GM12878 (cell line): ENCODE measurements around the gene GOLGA6L22. TPM values are rescaled to one million over a fixed set of nuclear protein-coding genes. Genes with fewer than 3 reads are reported as not detected.
"Not testable (repeated sequence)": the region's sequence is repeated elsewhere in the genome, so short reads cannot be mapped to it uniquely, and the experiment has no call there.

Experiments
- ATAC-seq: fragments of 200-7000 bp; cut with Tn5 transposase; 3 replicates; pipeline ENCODE4 v1.9.1; 2020; ENCODE audit warnings: mild to moderate bottlenecking, moderate library complexity
- BruUV-seq: library from RNA; stranded (reverse); fragments of 400-500 nt; replicated peaks from 2 replicates; lab custom pipeline; 2021; lab: Mats Ljungman, UMichigan
- CTCF ChIA-PET: fragments of 300-600 bp; sonication (Branson Sonifier 250); formaldehyde crosslinking; extraction: SDS; loops from one replicate; lab custom pipeline; 2021; ENCODE audit warnings: inconsistent platforms; lab: Yijun Ruan, JAX
- POLR2A ChIA-PET: fragments of 350-600 bp; formaldehyde crosslinking; extraction: SDS; loops from one replicate; lab custom pipeline; 2021; ENCODE audit warnings: inconsistent platforms; lab: Charles Lee
- RAD21 ChIA-PET: fragments of 300-600 bp; sonication (Branson Sonifier 250); formaldehyde crosslinking; loops from one replicate; lab custom pipeline; 2023; ENCODE audit warnings: antibody characterized with exemption; ENCODE audit not compliant: unreplicated experiment; lab: Charles Lee
- SMC1A ChIA-PET: fragments of 300-600 bp; sonication (Branson Sonifier 250); formaldehyde crosslinking; loops from one replicate; lab custom pipeline; 2023; ENCODE audit not compliant: unreplicated experiment, uncharacterized antibody; lab: Charles Lee
- DNase-seq: peaks from one replicate; pipeline ENCODE4 v3.0.0-alpha.2; 2011; ENCODE audit warnings: low read depth, low spot score
- FAIRE-seq: peaks from 3 replicates; lab custom pipeline; 2011; peaks lifted over from hg19 to GRCh38; lab: Jason Lieb, UNC
- H2AFZ ChIP-seq: 2 replicates; pipeline ENCODE4 v1.6.0; 2011; ENCODE audit warnings: low read depth, low read length, control low read depth; ENCODE audit not compliant: control insufficient read depth
- H3K27ac ChIP-seq: 2 replicates; pipeline ENCODE4 v1.5.1; 2011; ENCODE audit warnings: control low read depth; ENCODE audit not compliant: control insufficient read depth, insufficient read depth
- H3K27me3 ChIP-seq, 2 experiments: replicated peaks in 1 of 2; 2 replicates each; pipeline versions ENCODE4 v1.6.0 to v1.6.1; 2011; ENCODE audit warnings: low read length in 1 of 2; ENCODE audit not compliant: control insufficient read depth in 2 of 2, insufficient read depth in 2 of 2
- H3K36me3 ChIP-seq, 2 experiments: 2 replicates each; pipeline ENCODE4 v1.5.1; 2011; ENCODE audit warnings: low read length in 1 of 2; ENCODE audit not compliant: control insufficient read depth in 2 of 2, insufficient read depth in 2 of 2
- H3K4me1 ChIP-seq: 2 replicates; pipeline ENCODE4 v1.6.1; 2011; ENCODE audit warnings: mild to moderate bottlenecking, low read length, moderate library complexity, mixed read lengths; ENCODE audit not compliant: control insufficient read depth, insufficient read depth
- H3K4me2 ChIP-seq: 2 replicates; pipeline ENCODE4 v1.6.0; 2011; ENCODE audit warnings: control low read depth; ENCODE audit not compliant: control insufficient read depth, insufficient read depth
- H3K4me3 ChIP-seq: fragments of 200-600 bp; sonication (generic); 2 replicates; pipeline ENCODE4 v1.5.1; 2016
- H3K79me2 ChIP-seq: 2 replicates; pipeline ENCODE4 v1.6.0; 2011; ENCODE audit warnings: low read length; ENCODE audit not compliant: control insufficient read depth, insufficient read depth
- H3K9ac ChIP-seq: 2 replicates; pipeline ENCODE4 v1.8.0; 2011; ENCODE audit warnings: low read length, control low read depth, mixed read lengths; ENCODE audit not compliant: control insufficient read depth, insufficient read depth
- H3K9me3 ChIP-seq: replicated peaks from 3 replicates; pipeline ENCODE4 v1.5.1; 2011; ENCODE audit warnings: mild to moderate bottlenecking, low read length; ENCODE audit not compliant: control insufficient read depth, insufficient read depth
- H4K20me1 ChIP-seq: 2 replicates; pipeline ENCODE4 v1.6.0; 2011; ENCODE audit not compliant: control insufficient read depth, insufficient read depth
- WGBS: methylation state at CpG from one replicate; pipeline ENCODE4 v1.1.6; 2016; ENCODE audit warnings: low lambda C conversion rate; ENCODE audit not compliant: insufficient replicate concordance, insufficient coverage; ENCODE audit errors: missing lambda C conversion rate; 5-methylcytosine and 5-hydroxymethylcytosine counted together
- in situ Hi-C: fragments of 300-500 bp; cut with MboI; formaldehyde crosslinking; loops from 9 replicates; pipeline ENCODE4 v1.14.3; 2018; ENCODE audit warnings: mixed read lengths
- intact Hi-C: fragments of 100-400 bp; cut with micrococcal nuclease; formaldehyde crosslinking; loops from one replicate; pipeline ENCODE4 v1.14.2; 2022; ENCODE audit not compliant: unreplicated experiment
- polyA plus RNA-seq, 11 experiments: library from polyadenylated mRNA; depleted of rRNA in 4 of 11; unstranded in 6 of 11; stranded (reverse) in 5 of 11; fragments of >200 nt; fragmentation: Nextera tagmentation in 4 of 11; fragmentation: Illumina TruSeq in 1 of 11; extraction: Ambion mirVana in 4 of 11; extraction: Trizol in 1 of 11; gene quantifications; 1 replicate in 1 of 11; 2 replicates in 10 of 11; pipeline versions ENCODE4 v1.2.1 to v1.2.3, GENCODE V29; 2011 to 2016; ENCODE audit warnings: inconsistent platforms in 2 of 11, missing spikeins in 2 of 11, low read depth in 1 of 11
- total RNA-seq, 4 experiments: library from RNA; depleted of rRNA in 3 of 4; stranded (reverse); fragments of >200 nt in 3 of 4; fragmentation: Illumina TruSeq in 1 of 4; extraction: Trizol in 1 of 4; gene quantifications; 2 replicates each; pipeline versions ENCODE4 v1.2.1 to v1.2.3, GENCODE V29; 2013 to 2021

The GOLGA6L22 gene
- total and polyA plus RNA-seq, 10 of the 15 experiments (the other 5 are each of a cell fraction or from before 2014, with no cell fraction given): not detected

GRCh38 chr15:22498220-22498925 is 39.7 kb downstream of the GOLGA6L22 start:
- intact Hi-C loops, SMC1A ChIA-PET, BruUV-seq: not testable (repeated sequence)

DNA sequence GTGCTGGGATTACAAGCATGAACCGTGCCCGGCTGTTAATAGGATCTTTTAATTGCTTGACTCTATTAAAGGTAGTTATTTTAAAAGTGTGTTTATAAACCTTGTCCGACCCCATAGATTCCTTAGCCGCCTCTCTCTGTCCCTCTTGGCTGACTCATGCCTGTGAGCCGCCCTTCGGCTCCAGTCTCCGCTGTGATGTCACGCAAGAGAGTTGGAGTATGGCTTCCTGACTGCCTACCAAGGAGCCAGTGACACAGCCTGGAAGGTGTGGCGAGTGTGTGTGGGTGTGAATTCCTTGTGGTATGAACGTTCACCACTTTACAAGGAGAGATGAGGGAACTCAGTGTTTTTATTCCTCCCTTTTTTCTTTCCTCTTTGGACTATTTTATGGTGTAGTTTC is 43.6 kb downstream of the GOLGA6L22 start:
- RAD21 ChIA-PET, H3K27ac ChIP-seq, H3K27me3 ChIP-seq, H4K20me1 ChIP-seq, H3K4me1 ChIP-seq, in situ Hi-C loops, intact Hi-C loops, CTCF ChIA-PET, FAIRE-seq, H3K4me3 ChIP-seq, H3K4me2 ChIP-seq, H3K9ac ChIP-seq, BruUV-seq, POLR2A ChIA-PET, DNase-seq, H3K36me3 ChIP-seq, ATAC-seq, H3K79me2 ChIP-seq, SMC1A ChIA-PET, H2AFZ ChIP-seq, H3K9me3 ChIP-seq: not testable (repeated sequence)
- 100% methylated on average over 2 of the region's 10 CpGs for WGBS

More at GRCh38 chr15:22498220-22498925, 39.7 kb downstream of the GOLGA6L22 start:
- no CpG with 5 or more reads among the region's 5 CpGs for WGBS
- RAD21 ChIA-PET, H3K4me1 ChIP-seq, H3K9me3 ChIP-seq, H4K20me1 ChIP-seq, H3K4me2 ChIP-seq, ATAC-seq, H3K27ac ChIP-seq, CTCF ChIA-PET, in situ Hi-C loops, FAIRE-seq, POLR2A ChIA-PET, H3K9ac ChIP-seq, DNase-seq, H3K36me3 ChIP-seq, H3K27me3 ChIP-seq, H3K79me2 ChIP-seq, H3K4me3 ChIP-seq, H2AFZ ChIP-seq: not testable (repeated sequence)

DNA sequence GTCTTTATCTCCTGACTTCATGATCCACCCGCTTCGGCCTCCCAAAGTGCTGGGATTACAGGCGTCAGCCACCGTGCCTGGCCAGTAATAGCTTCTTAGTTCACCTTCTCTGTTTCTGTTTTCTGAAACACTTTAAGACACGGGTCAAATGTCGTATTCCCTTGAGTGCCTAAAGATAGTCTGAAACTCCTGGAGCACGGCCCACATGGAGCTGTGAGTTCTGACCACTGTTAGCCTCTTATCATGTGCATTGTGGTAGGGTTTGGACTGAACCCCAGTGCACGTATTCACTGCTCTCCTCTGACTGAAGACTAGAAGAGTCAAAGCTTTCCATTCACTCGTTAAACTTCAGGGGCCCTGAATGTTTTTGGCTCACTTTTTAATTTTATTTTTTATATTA is 48.3 kb downstream of the GOLGA6L22 start:
- SMC1A ChIA-PET, intact Hi-C loops, H4K20me1 ChIP-seq, RAD21 ChIA-PET, in situ Hi-C loops, H3K9me3 ChIP-seq, FAIRE-seq, H3K27me3 ChIP-seq, ATAC-seq, H2AFZ ChIP-seq, POLR2A ChIA-PET, H3K4me2 ChIP-seq, H3K4me1 ChIP-seq, CTCF ChIA-PET, H3K4me3 ChIP-seq, H3K27ac ChIP-seq, BruUV-seq, DNase-seq, H3K36me3 ChIP-seq, H3K9ac ChIP-seq, H3K79me2 ChIP-seq: not testable (repeated sequence)
- 100% methylated on average over 4 of the region's 9 CpGs for WGBS

DNA sequence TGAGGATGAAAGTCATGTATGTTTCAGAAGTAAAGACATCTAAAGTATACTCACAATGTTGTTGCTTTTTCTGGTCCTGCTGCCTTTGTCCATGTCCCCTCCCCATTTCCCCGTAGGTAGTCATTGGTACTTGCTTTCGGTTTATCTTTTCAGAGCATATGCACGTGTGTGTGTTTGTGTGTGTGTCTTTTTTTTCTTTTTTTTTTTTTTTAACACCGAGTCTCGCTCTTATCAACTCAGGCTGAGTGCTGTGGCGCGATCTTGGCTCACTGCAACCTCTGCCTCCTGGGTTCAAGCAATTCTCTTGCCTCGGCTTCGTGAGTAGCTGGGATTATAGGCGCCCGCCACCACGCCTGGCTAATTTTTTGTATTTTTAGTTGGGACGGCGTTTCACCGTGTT is 57.4 kb downstream of the GOLGA6L22 start:
- H3K4me1 ChIP-seq, H3K9me3 ChIP-seq, ATAC-seq, CTCF ChIA-PET, SMC1A ChIA-PET, intact Hi-C loops, DNase-seq, H3K27me3 ChIP-seq, H3K36me3 ChIP-seq, RAD21 ChIA-PET, H3K4me3 ChIP-seq, H3K4me2 ChIP-seq, in situ Hi-C loops, H2AFZ ChIP-seq, H4K20me1 ChIP-seq, FAIRE-seq, H3K27ac ChIP-seq, H3K9ac ChIP-seq, H3K79me2 ChIP-seq, BruUV-seq, POLR2A ChIA-PET: not testable (repeated sequence)
- WGBS: no CpG with 5 or more reads among the region's 15 CpGs
